Right cardiac atrium (tissue), 5 donors: ENCODE measurements around the gene DNAH5. TPM values are rescaled to one million over a fixed set of nuclear protein-coding genes. Genes with fewer than 3 reads are reported as not detected.
A peak's percentile ranks its signal among the peaks of the same experiment; 100 is the strongest.

ENCODE experiments used
- ATAC-seq, 2 donors: fragments of 200-7000 bp; cut with Tn5 transposase; one replicate each; pipeline versions ENCODE4 v1.8.0 to v1.9.1; 2020; ENCODE audit warnings: moderate library complexity in 2 of 2, mild to moderate bottlenecking in 1 of 2
- DNase-seq, 3 donors: peaks; one replicate each; pipeline ENCODE4 v3.0.0-alpha.2; 2020
- H3K27ac ChIP-seq: one replicate; pipeline ENCODE4 v1.5.1; 2013; ENCODE audit warnings: mild to moderate bottlenecking, low read length, control low read depth, moderate library complexity
- H3K27me3 ChIP-seq: one replicate; pipeline ENCODE4 v1.6.1; 2013; ENCODE audit not compliant: control insufficient read depth, insufficient read depth
- H3K4me1 ChIP-seq: one replicate; pipeline ENCODE4 v1.6.1; 2013; ENCODE audit warnings: low read length; ENCODE audit not compliant: control insufficient read depth, insufficient read depth
- H3K4me3 ChIP-seq: one replicate; pipeline ENCODE4 v1.5.1; 2013; ENCODE audit warnings: low read length, control low read depth
- H3K9me3 ChIP-seq: one replicate; pipeline ENCODE4 v1.6.1; 2013; ENCODE audit warnings: low read length; ENCODE audit not compliant: control insufficient read depth
- WGBS: extraction: QIAGEN DNeasy Blood & Tissue Kit; methylation state at CpG from one replicate; pipeline ENCODE4 v1.1.7; 2013; 5-methylcytosine and 5-hydroxymethylcytosine counted together
- intact Hi-C, 4 donors: fragments of 100-400 bp; cut with DNase I; formaldehyde crosslinking; loops; one replicate each; pipeline versions ENCODE4 v1.11.0 to v1.14.0; 2022 to 2023
- polyA plus RNA-seq: library from polyadenylated mRNA; stranded (reverse); fragments of 200-250 nt; gene quantifications from one replicate; pipeline ENCODE4 v1.2.3, GENCODE V29; 2013
- total RNA-seq, 4 donors: library from RNA; stranded (reverse); fragmentation: NEBNext Ultra II Directional; extraction: Animal tissue kit (Norgen Biotek cat#: 25700); gene quantifications; one replicate each; pipeline ENCODE4 v1.2.1, GENCODE V29; 2021
- donor health status: healthy with polysubstance abuse.
- donor health status: DM: no; HTN: yes; CAD: no.
- donor health status: DM: no; HTN: no; CAD: no.
- donor health status: DM: no; HTN: yes; CAD: no; lungs with severe emphysema.
- donor health status: DM: yes; HTN: yes; CAD: no.

DNAH5 gene
- total and polyA plus RNA-seq, 5 donors: 0.02 to 0.61 (median 0.12) TPM

GRCh38 chr5:13976867-13977830, 32.7 kb upstream of the DNAH5 start:
- intact Hi-C loops: no loop called here
- Histone ChIP-seq H3K27ac (no peak overlapping the region), H3K9me3 (no peaks in the 10 kb centered on the region), H3K4me1 (no peaks in the 10 kb centered on the region), H3K27me3 (no peaks in the 10 kb centered on the region), H3K4me3 (no peak overlapping the region)
- DNase-seq (no peak), ATAC-seq (peak; percentile 50 to 52)
- WGBS: 60% methylated on average over 11 of the region's 11 CpGs

- no peak for ATAC-seq
- DNase-seq: no peak
- no peak overlapping the region for H3K4me3 ChIP-seq
- H3K9me3 ChIP-seq: no peaks in the 10 kb centered on the region
- no peaks in the 10 kb centered on the region for H3K4me1 ChIP-seq
- H3K27me3 ChIP-seq: no peaks in the 10 kb centered on the region
- intact Hi-C loops: no loop called here
- WGBS: 45% methylated on average over 2 of the region's 2 CpGs
- no peak overlapping the region for H3K27ac ChIP-seq
Observed at GRCh38 chr5:13976223-13976622, 31.7 kb upstream of the DNAH5 start.

- Histone ChIP-seq H3K4me3 (no peak overlapping the region), H3K27me3 (no peaks in the 10 kb centered on the region), H3K4me1 (no peaks in the 10 kb centered on the region), H3K9me3 (no peaks in the 10 kb centered on the region), H3K27ac (no peak overlapping the region)
- intact Hi-C loops: no loop called here
- no peak for ATAC-seq
- WGBS: 73% methylated on average over 2 of the region's 2 CpGs
- no peak for DNase-seq
Observed at GRCh38 chr5:13975246-13975645, 30.8 kb upstream of the DNAH5 start.

- Histone ChIP-seq H3K27me3 (no peaks in the 10 kb centered on the region), H3K4me3 (no peak overlapping the region), H3K9me3 (no peaks in the 10 kb centered on the region), H3K27ac (no peak overlapping the region), H3K4me1 (no peaks in the 10 kb centered on the region)
- no peak for DNase-seq
- 85% methylated on average over 6 of the region's 6 CpGs for WGBS
- intact Hi-C loops: no loop called here
- ATAC-seq: no peak
Observed at GRCh38 chr5:13973724-13974123, 29.2 kb upstream of the DNAH5 start.

GRCh38 chr5:13972029-13972428, 27.5 kb upstream of the DNAH5 start:
- 78% methylated on average over 7 of the region's 7 CpGs for WGBS
- H3K4me1 ChIP-seq: no peaks in the 10 kb centered on the region
- no peak for ATAC-seq

GRCh38 chr5:13957032-13957645, 12.7 kb upstream of the DNAH5 start:
- DNase-seq: no peak
- intact Hi-C loops: no loop called here
- ATAC-seq: peak; percentile 57 to 70
- Histone ChIP-seq H3K27ac (no peak overlapping the region), H3K9me3 (no peaks in the 10 kb centered on the region), H3K4me3 (no peak overlapping the region), H3K27me3 (no peaks in the 10 kb centered on the region), H3K4me1 (no peaks in the 10 kb centered on the region)

More at GRCh38 chr5:13972029-13972428, 27.5 kb upstream of the DNAH5 start:
- intact Hi-C loops: no loop called here
- no peak for DNase-seq
- Histone ChIP-seq H3K9me3 (no peaks in the 10 kb centered on the region), H3K27ac (no peak overlapping the region), H3K4me3 (no peak overlapping the region), H3K27me3 (no peaks in the 10 kb centered on the region)

GRCh38 chr5:13956471-13956870, 12.0 kb upstream of the DNAH5 start:
- Histone ChIP-seq H3K27ac (no peak overlapping the region), H3K27me3 (no peaks in the 10 kb centered on the region), H3K4me1 (no peaks in the 10 kb centered on the region), H3K4me3 (no peak overlapping the region), H3K9me3 (no peaks in the 10 kb centered on the region)
- 52% methylated on average over 3 of the region's 3 CpGs for WGBS
- ATAC-seq: no peak
- intact Hi-C loops: no loop called here
- no peak for DNase-seq

- no peak overlapping the region for H3K4me3 ChIP-seq
- intact Hi-C loops: no loop called here
- H3K27me3 ChIP-seq: no peaks in the 10 kb centered on the region
- H3K27ac ChIP-seq: no peak overlapping the region
- no peaks in the 10 kb centered on the region for H3K4me1 ChIP-seq
- DNase-seq: no peak
- no peak for ATAC-seq
- no peaks in the 10 kb centered on the region for H3K9me3 ChIP-seq
- 87% methylated on average over 5 of the region's 5 CpGs for WGBS
Observed at GRCh38 chr5:13955896-13956295, 11.4 kb upstream of the DNAH5 start.

GRCh38 chr5:13946111-13946510, 1.6 kb upstream of the DNAH5 start:
- intact Hi-C loops: no loop called here

GRCh38 chr5:13945271-13945670, 783 bp upstream of the DNAH5 start:
- intact Hi-C loops: no loop called here
- WGBS: 94% methylated on average over 3 of the region's 3 CpGs
- ATAC-seq: no peak
- no peak for DNase-seq
- H3K4me3 ChIP-seq: no peak overlapping the region
- no peaks in the 10 kb centered on the region for H3K27me3 ChIP-seq
- H3K27ac ChIP-seq: no peak overlapping the region
- H3K9me3 ChIP-seq: peaks cover 6% of the 10 kb centered on the region
- no peaks in the 10 kb centered on the region for H3K4me1 ChIP-seq

More at GRCh38 chr5:13946111-13946510, 1.6 kb upstream of the DNAH5 start:
- 81% methylated on average over 10 of the region's 10 CpGs for WGBS
- Histone ChIP-seq H3K27me3 (no peaks in the 10 kb centered on the region), H3K4me1 (no peaks in the 10 kb centered on the region), H3K27ac (no peak overlapping the region), H3K9me3 (peaks cover 6% of the 10 kb centered on the region), H3K4me3 (no peak overlapping the region)
- ATAC-seq: no peak
- no peak for DNase-seq

- intact Hi-C loops: no loop called here
- ATAC-seq (no peak), DNase-seq (no peak)
- H3K27ac ChIP-seq: no peak overlapping the region
- H3K4me3 ChIP-seq: no peak overlapping the region
- 36% methylated on average over 1 of the region's 1 CpG for WGBS
- no peaks in the 10 kb centered on the region for H3K4me1 ChIP-seq
- no peaks in the 10 kb centered on the region for H3K27me3 ChIP-seq
- H3K9me3 ChIP-seq: peaks cover 8% of the 10 kb centered on the region
Observed at GRCh38 chr5:13943676-13944075, 812 bp downstream of the DNAH5 start.
